ENCODE data around the gene OR7A17.

OR7A17 gene

DNA sequence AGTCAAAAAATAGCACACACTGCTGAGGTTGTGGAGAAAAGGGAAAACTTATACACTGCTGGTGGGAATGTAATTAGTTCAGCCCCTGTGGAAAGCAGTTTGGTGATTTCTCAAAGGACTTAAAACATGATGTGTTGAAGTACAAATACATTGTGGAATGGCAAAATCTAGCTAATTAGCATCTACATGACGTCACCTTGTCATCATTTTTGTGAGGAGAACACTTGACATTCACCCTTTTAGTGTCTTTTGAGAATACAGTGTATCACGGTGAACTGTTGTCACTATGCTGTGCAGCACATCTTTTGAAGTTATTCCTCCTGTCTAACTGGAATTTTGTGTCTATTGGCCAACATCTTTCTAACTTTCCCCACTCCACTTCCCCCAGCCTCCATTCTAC, 42.8 kb downstream of the OR7A17 start:
- TF ChIP-seq CTCF (IDR thresholded peaks at IDR 0.05; ENCODE audit: low read depth, low read length, missing control alignments), result no peak

GRCh38 chr19:14840206-14840605, 45.7 kb downstream of the OR7A17 start:
- TF ChIP-seq CTCF (IDR thresholded peaks at IDR 0.05; ENCODE audit: low read depth, low read length, missing control alignments), result no peak
- DNase-seq (ENCODE audit: extremely low read depth, low read depth), result no peak
- H3K4me3 ChIP-seq (replicated peaks; ENCODE audit: low read depth, low read length), result no peak overlapping the region

More for the DNA sequence above, 42.8 kb downstream of the OR7A17 start:
- no peak for DNase-seq (ENCODE audit: extremely low read depth, low read depth)
- no peak overlapping the region for H3K4me3 ChIP-seq (replicated peaks; ENCODE audit: low read depth, low read length)

DNA sequence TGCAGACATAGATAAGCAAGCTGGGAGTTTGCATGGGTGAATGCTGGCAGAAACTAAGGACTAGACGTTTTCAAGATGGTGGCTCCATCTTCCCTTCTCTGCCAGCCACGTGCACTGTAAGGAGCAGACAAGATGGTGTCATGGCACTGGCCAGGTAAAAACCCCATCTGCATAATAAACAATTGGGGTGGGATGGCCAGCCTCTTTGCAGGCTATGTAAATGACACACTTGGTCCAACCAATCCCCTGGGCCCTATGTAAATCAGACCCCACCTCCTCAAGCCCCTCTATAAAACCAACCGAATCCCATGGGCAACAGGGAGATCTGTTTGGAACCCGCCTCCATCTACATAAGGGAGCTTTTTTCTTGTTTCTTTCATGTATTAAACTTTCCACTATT, 48.5 kb downstream of the OR7A17 start:
- no peak for TF ChIP-seq CTCF (IDR thresholded peaks at IDR 0.05; ENCODE audit: low read depth, low read length, missing control alignments)
- H3K4me3 ChIP-seq (replicated peaks; ENCODE audit: low read depth, low read length), result no peak overlapping the region
- DNase-seq (ENCODE audit: extremely low read depth, low read depth), result no peak

DNA sequence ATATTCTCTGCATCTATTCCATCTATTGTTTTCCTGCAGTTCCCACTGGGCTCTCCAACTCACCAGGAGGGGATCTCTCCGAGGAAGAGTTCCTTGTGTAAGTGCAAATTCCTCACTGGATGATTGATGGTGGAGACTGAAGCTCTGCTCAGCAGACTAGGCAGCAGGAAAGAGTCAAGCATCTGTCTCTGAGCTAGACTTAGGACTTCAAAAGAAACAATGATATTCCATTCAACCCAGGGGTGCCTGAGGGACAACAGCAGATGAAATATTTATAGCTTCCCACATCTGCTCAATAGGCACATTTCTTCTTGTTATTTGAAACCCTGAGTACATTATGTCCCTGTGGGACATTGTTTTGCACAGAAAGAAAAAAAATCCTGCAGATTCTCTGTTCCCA, 50.9 kb downstream of the OR7A17 start, which contains the start of the genes OR7A5 and OR7C1:
Gene OR7A5, minus strand, starts transcription at position 175 of the 400 bp plus-strand sequence. CDS start 6,944 bp downstream, outside the sequence.
Gene OR7C1, minus strand, starts transcription at position 175 of the 400 bp plus-strand sequence. CDS start 35,049 bp downstream, outside the sequence.
- no peak for TF ChIP-seq CTCF (IDR thresholded peaks at IDR 0.05; ENCODE audit: low read depth, low read length, missing control alignments)
- H3K4me3 ChIP-seq (replicated peaks; ENCODE audit: low read depth, low read length), result no peak within 1 kb of the TSS
- DNase-seq (ENCODE audit: extremely low read depth, low read depth), result no peak

DNA sequence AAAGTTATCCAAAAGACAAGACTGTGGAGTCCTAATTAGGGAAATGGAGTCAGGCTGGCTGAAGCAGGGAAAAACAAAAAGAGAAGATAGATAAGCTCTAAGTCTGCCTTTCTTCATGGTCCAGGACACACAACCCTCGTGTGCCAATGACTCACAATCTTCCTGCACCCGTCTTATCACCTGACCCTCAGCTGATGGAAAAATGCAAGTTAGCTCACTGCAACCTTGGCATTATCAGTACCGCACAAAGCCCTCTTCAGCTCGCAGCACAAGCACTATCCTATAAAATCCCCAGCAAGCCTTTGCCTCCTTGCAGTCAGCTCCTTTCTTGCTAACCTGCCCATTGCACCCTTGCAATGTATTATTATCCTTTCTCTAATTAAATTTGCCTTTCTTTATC, 55.2 kb downstream of the OR7A17 start:
- no peak overlapping the region for H3K4me3 ChIP-seq (replicated peaks; ENCODE audit: low read depth, low read length)
- TF ChIP-seq CTCF (IDR thresholded peaks at IDR 0.05; ENCODE audit: low read depth, low read length, missing control alignments), result no peak
- DNase-seq (ENCODE audit: extremely low read depth, low read depth), result no peak

Measured in HFF-Myc (cell line).